ENCODE measurements around the gene NECAP2.

DNA sequence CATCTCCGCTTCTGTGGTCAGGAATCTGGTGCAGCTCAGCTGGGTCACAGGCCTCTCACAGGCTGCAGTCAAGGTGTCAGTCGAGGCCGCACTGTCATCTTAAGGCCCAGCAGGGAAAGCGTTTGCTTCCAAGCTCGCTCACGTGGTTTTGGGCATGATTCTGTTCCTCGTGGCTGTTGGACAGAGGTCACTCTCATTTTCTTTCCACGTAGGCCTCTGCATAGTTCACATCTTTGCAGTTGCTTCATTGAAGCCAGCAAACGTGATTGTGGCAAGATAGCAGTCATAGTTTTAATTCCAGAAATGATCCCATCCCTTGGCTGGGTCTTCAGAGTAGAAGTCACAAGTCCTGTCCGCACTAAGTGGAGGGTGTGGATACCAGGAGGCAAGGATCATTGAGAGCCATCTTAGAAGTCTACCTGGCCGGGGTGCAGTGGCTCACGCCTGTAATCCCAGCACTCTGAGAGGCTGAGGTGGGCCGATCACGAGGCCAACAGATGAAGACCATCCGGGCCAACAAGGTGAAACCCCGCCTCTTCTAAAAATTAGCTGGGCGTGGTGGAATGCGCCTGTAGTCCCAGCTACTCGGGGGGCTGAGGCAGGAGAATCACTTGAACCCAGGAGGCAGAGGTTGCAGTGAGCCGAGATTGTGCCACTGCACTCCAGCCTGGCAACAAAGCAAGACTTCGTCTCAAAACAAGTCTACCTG, 24.5 kb downstream of the NECAP2 start:
- TF ChIP-seq CTCF (IDR thresholded peaks at IDR 0.05; ENCODE audit: insufficient read depth, low read length, poor library complexity, severe bottlenecking) (no peak), EZH2phosphoT487 (conservative IDR thresholded peaks at IDR 0.05; ENCODE audit: low read length) (no peak)

Measured in SU-DHL-6 (cell line).